SK-N-SH treated with all-trans-retinoic acid at 6 μM for 48 hours (cell line): ENCODE results near the gene EP400.
A peak's percentile ranks its signal among the peaks of the same experiment; 100 is the strongest.

Experiments used
- ATAC-seq: fragments of 200-7000 bp; cut with Tn5 transposase; 3 replicates; pipeline ENCODE4 v1.9.1; 2020; ENCODE audit warnings: mild to moderate bottlenecking, moderate library complexity
- ARNTL ChIP-seq: fragments of 450-650 bp; formaldehyde crosslinking; IDR thresholded peaks from 2 replicates; pipeline ENCODE4 v1.5.0; 2020; ENCODE audit warnings: low read depth, mild to moderate bottlenecking, moderate library complexity, borderline replicate concordance
- CSRNP3 ChIP-seq: fragments of 250-450 bp; sonication (Bioruptor Pico); IDR thresholded peaks from 2 replicates; pipeline ENCODE4 v1.5.1; 2021; ENCODE audit warnings: mild to moderate bottlenecking, moderate library complexity
- ESRRG ChIP-seq: fragments of 250-450 bp; sonication (Bioruptor Pico); IDR thresholded peaks from 2 replicates; pipeline ENCODE4 v1.6.1; 2021; ENCODE audit warnings: mild to moderate bottlenecking
- GLIS3 ChIP-seq: fragments of 250-450 bp; sonication (Bioruptor Pico); IDR thresholded peaks from 2 replicates; pipeline ENCODE4 v1.5.0; 2020; ENCODE audit warnings: mild to moderate bottlenecking, moderate library complexity
- ISL1 ChIP-seq: fragments of 250-450 bp; sonication (Bioruptor Pico); IDR thresholded peaks from 2 replicates; pipeline ENCODE4 v2.1.2; 2022; ENCODE audit warnings: mild to moderate bottlenecking, moderate library complexity
- PATZ1 ChIP-seq: fragments of 250-450 bp; sonication (Bioruptor Pico); IDR thresholded peaks from 2 replicates; pipeline ENCODE4 v1.8.0; 2020; ENCODE audit warnings: mild to moderate bottlenecking, moderate library complexity, borderline replicate concordance
- SNAI2 ChIP-seq: fragments of 250-450 bp; sonication (Bioruptor Pico); IDR thresholded peaks from 2 replicates; pipeline ENCODE4 v1.5.0; 2020; ENCODE audit warnings: mild to moderate bottlenecking, moderate library complexity
- TCF4 ChIP-seq: fragments of 250-450 bp; sonication (Bioruptor Pico); IDR thresholded peaks from 2 replicates; pipeline ENCODE4 v1.8.0; 2021; ENCODE audit warnings: mild to moderate bottlenecking, moderate library complexity, borderline replicate concordance
- TOX ChIP-seq: fragments of 250-450 bp; sonication (Bioruptor Pico); IDR thresholded peaks from 2 replicates; pipeline ENCODE4 v1.8.0; 2021; ENCODE audit warnings: mild to moderate bottlenecking, moderate library complexity, borderline replicate concordance
- ZC3H10 ChIP-seq: fragments of 250-450 bp; sonication (Bioruptor Pico); IDR thresholded peaks from 2 replicates; pipeline ENCODE4 v1.5.1; 2021; ENCODE audit warnings: mild to moderate bottlenecking, moderate library complexity
- ZFP3 ChIP-seq: fragments of 250-450 bp; sonication (Bioruptor Pico); IDR thresholded peaks from 2 replicates; pipeline ENCODE4 v1.5.0; 2020; ENCODE audit warnings: mild to moderate bottlenecking, moderate library complexity
- ZNF565 ChIP-seq: fragments of 450-650 bp; formaldehyde crosslinking; conservative IDR thresholded peaks from 2 replicates; pipeline ENCODE4 v1.5.0; 2020; ENCODE audit warnings: low read depth, mild to moderate bottlenecking, moderate library complexity
- ZNF70 ChIP-seq: fragments of 450-650 bp; formaldehyde crosslinking; IDR thresholded peaks from 2 replicates; pipeline ENCODE4 v1.5.0; 2020; ENCODE audit warnings: mild to moderate bottlenecking, moderate library complexity
- ZNF8 ChIP-seq: fragments of 450-650 bp; formaldehyde crosslinking; IDR thresholded peaks from 2 replicates; pipeline ENCODE4 v1.5.0; 2020; ENCODE audit warnings: mild to moderate bottlenecking, moderate library complexity
- TF ChIP-seq, protein P1 (sequence below): fragments of 250-450 bp; sonication (Bioruptor Pico); IDR thresholded peaks from 2 replicates; pipeline ENCODE4 v1.8.0; 2021; ENCODE audit warnings: low read depth, mild to moderate bottlenecking, moderate library complexity, borderline replicate concordance
- TF ChIP-seq, protein P2 (sequence below): fragments of 250-450 bp; sonication (Bioruptor Pico); IDR thresholded peaks from 2 replicates; pipeline ENCODE4 v1.5.0; 2020; ENCODE audit warnings: mild to moderate bottlenecking, moderate library complexity
- TF ChIP-seq, protein P3 (sequence below): fragments of 250-450 bp; sonication (Bioruptor Pico); IDR thresholded peaks from 2 replicates; pipeline ENCODE4 v1.5.1; 2020; ENCODE audit warnings: low read depth, mild to moderate bottlenecking, moderate library complexity

Gene EP400

DNA sequence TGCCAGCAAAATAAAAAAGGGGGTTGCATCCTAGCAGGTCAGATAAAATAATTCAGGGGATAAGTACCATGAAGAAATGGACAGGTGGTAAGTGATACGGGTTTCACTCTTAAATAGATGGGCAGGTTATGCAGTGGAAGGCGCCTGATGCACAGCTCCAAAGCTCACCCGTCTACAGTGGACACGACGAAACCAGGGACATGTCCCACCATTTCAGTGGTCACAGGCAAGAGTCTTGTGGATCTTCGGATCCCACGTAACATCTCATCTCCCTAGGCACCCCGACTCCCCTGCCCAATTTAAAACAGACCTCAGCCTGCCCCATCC, 133.8 kb downstream of the EP400 start:
- TF ChIP-seq, protein P1, sequence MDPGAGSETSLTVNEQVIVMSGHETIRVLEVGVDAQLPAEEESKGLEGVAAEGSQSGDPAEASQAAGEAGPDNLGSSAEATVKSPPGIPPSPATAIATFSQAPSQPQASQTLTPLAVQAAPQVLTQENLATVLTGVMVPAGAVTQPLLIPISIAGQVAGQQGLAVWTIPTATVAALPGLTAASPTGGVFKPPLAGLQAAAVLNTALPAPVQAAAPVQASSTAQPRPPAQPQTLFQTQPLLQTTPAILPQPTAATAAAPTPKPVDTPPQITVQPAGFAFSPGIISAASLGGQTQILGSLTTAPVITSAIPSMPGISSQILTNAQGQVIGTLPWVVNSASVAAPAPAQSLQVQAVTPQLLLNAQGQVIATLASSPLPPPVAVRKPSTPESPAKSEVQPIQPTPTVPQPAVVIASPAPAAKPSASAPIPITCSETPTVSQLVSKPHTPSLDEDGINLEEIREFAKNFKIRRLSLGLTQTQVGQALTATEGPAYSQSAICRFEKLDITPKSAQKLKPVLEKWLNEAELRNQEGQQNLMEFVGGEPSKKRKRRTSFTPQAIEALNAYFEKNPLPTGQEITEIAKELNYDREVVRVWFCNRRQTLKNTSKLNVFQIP (CRISPR knock-in tag): no peak
- TF ChIP-seq SNAI2 (CRISPR knock-in tag): no peak
- no peak for TF ChIP-seq TOX
- TF ChIP-seq TCF4: no peak
- TF ChIP-seq ARNTL (CRISPR knock-in tag): no peak
- TF ChIP-seq GLIS3: no peak
- TF ChIP-seq ISL1 (CRISPR knock-in tag): no peak
- TF ChIP-seq PATZ1 (CRISPR knock-in tag): no peak
- TF ChIP-seq ZFP3 (CRISPR knock-in tag): no peak
- no peak for TF ChIP-seq CSRNP3 (CRISPR knock-in tag)
- ATAC-seq: peak; percentile 29

DNA sequence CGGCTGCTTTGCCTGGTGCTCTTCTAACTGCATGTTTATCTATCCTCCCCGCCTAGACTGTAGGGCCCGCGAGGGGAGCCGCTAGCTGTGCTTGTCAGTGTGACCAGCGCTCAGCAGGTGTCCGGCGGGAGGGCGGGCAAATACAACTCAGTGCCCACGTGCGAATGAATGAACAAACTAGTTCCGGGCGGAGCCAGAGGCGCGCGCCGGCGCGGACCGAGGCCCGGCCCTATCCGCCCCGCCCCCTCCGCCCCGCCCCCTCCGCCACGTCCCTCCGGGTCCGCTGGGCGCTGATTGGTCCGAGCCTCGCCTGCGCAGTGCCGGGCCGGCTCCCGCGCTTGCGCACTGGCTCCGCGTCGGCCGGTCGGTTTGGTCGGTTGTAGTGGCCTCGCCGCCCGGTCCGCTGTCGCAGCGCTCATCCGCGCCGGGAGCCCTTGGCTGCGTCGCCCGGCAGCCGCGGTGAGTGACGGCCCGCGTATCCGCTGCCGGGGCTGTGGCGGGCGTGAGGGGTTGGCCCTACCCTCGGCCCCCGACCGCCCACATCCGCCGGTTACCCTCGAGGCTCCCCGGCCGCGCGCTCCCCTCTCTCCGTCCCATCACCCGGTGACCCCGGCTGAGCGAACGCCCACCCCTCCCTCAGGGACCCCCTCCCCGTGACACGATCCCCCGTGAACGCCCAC, 134.3 kb downstream of the EP400 start:
- ATAC-seq: peak; percentile 91
- no peak for TF ChIP-seq SNAI2 (CRISPR knock-in tag)
- TF ChIP-seq ZC3H10: no peak
- TF ChIP-seq ZNF8: no peak
- no peak for TF ChIP-seq ESRRG (CRISPR knock-in tag)
- TF ChIP-seq, protein P2, sequence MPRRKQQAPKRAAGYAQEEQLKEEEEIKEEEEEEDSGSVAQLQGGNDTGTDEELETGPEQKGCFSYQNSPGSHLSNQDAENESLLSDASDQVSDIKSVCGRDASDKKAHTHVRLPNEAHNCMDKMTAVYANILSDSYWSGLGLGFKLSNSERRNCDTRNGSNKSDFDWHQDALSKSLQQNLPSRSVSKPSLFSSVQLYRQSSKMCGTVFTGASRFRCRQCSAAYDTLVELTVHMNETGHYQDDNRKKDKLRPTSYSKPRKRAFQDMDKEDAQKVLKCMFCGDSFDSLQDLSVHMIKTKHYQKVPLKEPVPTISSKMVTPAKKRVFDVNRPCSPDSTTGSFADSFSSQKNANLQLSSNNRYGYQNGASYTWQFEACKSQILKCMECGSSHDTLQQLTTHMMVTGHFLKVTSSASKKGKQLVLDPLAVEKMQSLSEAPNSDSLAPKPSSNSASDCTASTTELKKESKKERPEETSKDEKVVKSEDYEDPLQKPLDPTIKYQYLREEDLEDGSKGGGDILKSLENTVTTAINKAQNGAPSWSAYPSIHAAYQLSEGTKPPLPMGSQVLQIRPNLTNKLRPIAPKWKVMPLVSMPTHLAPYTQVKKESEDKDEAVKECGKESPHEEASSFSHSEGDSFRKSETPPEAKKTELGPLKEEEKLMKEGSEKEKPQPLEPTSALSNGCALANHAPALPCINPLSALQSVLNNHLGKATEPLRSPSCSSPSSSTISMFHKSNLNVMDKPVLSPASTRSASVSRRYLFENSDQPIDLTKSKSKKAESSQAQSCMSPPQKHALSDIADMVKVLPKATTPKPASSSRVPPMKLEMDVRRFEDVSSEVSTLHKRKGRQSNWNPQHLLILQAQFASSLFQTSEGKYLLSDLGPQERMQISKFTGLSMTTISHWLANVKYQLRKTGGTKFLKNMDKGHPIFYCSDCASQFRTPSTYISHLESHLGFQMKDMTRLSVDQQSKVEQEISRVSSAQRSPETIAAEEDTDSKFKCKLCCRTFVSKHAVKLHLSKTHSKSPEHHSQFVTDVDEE (CRISPR knock-in tag): no peak
- TF ChIP-seq, protein P3, sequence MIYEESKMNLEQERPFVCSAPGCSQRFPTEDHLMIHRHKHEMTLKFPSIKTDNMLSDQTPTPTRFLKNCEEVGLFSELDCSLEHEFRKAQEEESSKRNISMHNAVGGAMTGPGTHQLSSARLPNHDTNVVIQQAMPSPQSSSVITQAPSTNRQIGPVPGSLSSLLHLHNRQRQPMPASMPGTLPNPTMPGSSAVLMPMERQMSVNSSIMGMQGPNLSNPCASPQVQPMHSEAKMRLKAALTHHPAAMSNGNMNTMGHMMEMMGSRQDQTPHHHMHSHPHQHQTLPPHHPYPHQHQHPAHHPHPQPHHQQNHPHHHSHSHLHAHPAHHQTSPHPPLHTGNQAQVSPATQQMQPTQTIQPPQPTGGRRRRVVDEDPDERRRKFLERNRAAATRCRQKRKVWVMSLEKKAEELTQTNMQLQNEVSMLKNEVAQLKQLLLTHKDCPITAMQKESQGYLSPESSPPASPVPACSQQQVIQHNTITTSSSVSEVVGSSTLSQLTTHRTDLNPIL (CRISPR knock-in tag): no peak
- no peak for TF ChIP-seq TOX
- TF ChIP-seq ZFP3 (CRISPR knock-in tag): no peak
- TF ChIP-seq, protein P1 (CRISPR knock-in tag): no peak
- TF ChIP-seq, all 23 proteins: peak for 0

- peak; percentile 58 for ATAC-seq
- TF ChIP-seq CSRNP3 (CRISPR knock-in tag): no peak
- TF ChIP-seq TCF4: no peak
- TF ChIP-seq PATZ1 (CRISPR knock-in tag): no peak
- no peak for TF ChIP-seq ZNF70
- TF ChIP-seq ZNF8: no peak
- TF ChIP-seq ZFP3 (CRISPR knock-in tag): no peak
- no peak for TF ChIP-seq ZNF565 (CRISPR knock-in tag)
- TF ChIP-seq ARNTL (CRISPR knock-in tag): no peak
- TF ChIP-seq GLIS3: no peak
- TF ChIP-seq, protein P2 (CRISPR knock-in tag): no peak
Observed at GRCh38 chr12:132084621-132085290, 135.0 kb downstream of the EP400 start.
